DND-41 (cell line): ENCODE measurements around the gene AGAP2.

ENCODE experiments used
- CTCF ChIP-seq: IDR thresholded peaks from 2 replicates; pipeline ENCODE4 v1.5.1; 2012; ENCODE audit warnings: borderline replicate concordance, low read length, moderate library complexity, mild to moderate bottlenecking; ENCODE audit not compliant: poor library complexity, severe bottlenecking; ENCODE audit errors: extremely low read depth
- EZH2 ChIP-seq: IDR thresholded peaks from 3 replicates; pipeline ENCODE4 v1.6.1; 2012; ENCODE audit warnings: borderline replicate concordance, low read depth, mild to moderate bottlenecking, moderate library complexity, low read length, inconsistent platforms; ENCODE audit not compliant: severe bottlenecking

- no peak for TF ChIP-seq CTCF
- TF ChIP-seq EZH2: no peak
These were observed 15.3 kb upstream of the AGAP2 start for GRCh38 chr12:57753756-57754337.
